ENCODE results near the gene VASP.

The VASP gene

DNA sequence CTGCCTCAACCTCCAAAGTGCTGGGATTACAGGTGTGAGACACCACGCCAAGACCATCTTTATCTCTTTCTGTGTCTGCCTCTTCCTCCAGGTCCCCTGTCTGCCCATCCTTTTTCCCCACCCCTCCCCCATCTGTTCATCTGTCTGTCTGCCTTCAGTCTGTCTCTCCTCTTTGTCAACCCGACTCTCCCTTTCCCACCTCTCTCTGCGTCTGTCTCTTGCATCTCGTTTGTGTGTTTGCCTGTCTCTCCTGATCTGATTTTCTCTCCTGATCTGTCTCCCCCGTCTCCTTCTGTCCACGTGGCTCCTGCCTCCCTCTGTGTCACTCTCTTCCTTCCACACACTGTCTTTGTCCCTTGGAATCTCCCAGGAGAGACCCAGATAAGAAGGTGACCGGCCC, 10.0 kb downstream of the VASP start:
- no peak for DNase-seq

DNA sequence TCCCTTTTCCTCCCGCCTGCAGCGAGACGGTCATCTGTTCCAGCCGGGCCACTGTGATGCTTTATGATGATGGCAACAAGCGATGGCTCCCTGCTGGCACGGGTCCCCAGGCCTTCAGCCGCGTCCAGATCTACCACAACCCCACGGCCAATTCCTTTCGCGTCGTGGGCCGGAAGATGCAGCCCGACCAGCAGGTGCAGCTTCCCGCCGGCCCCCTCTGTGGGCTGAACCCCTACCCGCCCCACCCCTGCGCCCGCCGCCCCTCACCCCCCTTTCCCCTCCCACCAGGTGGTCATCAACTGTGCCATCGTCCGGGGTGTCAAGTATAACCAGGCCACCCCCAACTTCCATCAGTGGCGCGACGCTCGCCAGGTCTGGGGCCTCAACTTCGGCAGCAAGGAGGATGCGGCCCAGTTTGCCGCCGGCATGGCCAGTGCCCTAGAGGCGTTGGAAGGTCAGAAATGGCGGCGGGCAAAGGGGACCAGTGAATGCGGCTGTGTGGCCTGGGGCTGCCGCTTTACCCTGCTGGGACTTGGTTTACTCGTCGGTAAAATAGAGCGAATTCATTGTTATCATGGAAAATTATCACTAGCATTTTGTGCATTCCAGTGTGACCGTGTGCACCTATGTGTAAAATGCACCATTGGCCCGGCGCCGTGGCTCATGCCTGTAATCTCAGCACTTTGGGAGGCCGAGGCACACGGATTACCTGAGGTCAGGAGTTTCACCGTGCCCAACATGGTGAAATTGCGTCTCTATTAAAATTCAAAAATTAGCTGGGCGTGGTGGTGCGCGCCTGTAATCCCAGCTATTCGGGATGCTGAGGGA, 10.6 kb downstream of the VASP start:
- no peak for DNase-seq

DNA sequence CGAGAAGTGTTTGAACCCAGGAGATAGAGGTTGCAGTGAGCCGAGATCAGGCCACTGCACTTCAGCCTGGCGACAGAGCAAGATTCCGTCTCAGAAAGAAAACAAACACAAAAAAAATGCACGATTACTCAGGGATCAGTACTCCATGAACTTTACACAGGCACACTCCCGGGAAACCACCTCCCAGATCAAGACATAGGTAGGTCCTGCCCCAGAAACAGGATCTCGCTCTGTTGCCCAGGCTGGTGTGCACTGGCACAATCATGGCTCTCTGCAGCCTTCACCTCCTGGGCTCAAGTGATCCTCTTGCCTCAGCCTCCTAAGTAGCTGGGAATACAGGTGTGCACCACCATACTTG, 11.2 kb downstream of the VASP start:
- no peak for DNase-seq

DNA sequence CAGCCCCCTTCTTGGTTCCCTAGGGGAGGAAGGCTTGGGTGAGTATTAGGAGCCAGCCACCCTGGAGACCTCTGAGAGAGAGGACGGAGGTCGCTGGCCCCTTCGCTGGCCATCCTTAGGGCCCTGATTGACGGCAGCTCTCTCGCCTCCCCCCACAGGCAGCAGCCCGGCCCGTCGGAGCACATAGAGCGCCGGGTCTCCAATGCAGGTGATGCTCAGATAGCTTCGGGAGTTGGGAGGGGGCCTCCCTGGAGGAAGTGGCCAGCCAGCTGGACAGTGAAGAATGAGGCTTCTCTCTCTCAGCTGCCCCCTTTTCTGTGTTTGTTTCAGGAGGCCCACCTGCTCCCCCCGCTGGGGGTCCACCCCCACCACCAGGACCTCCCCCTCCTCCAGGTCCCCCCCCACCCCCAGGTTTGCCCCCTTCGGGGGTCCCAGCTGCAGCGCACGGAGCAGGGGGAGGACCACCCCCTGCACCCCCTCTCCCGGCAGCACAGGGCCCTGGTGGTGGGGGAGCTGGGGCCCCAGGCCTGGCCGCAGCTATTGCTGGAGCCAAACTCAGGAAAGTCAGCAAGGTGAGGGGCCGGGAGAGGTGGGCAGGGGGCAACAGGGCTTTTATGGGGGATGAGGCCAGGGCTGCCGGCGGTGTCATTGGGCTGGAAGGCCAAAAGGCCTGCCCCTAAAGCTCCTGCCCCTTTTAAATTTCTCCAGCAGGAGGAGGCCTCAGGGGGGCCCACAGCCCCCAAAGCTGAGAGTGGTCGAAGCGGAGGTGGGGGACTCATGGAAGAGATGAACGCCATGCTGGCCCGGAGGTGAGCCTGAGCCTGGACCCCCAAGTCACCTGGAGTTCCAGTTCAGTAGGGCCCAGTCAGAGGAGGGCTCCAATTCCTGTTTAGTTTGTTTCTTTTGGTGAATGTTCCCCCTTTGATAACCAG, 15.0 kb downstream of the VASP start:
- DNase-seq: no peak

DNA sequence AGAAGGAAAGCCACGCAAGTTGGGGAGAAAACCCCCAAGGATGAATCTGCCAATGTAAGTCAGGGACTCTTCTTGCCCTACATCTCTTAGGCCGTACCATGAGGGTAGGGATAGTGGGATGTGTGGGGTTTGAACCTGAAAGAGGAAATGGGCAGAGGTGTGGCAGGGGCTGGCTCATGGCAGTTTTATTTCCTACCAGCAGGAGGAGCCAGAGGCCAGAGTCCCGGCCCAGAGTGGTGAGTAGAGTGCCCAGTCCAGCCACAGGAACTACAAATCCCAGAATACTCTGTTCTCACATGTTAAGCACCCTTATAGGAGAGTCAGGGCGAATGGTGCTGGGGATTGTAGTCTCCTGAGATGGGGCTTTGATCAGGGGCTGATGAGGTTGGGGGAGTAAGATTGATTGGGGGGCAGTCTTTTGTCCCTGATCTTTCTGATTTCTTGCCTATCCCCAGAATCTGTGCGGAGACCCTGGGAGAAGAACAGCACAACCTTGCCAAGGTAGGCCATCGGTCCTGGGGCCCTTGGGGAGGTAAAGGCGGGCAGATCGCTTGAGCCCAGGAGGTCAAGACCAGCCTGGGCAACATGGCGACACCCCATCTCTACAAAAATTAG, 16.5 kb downstream of the VASP start:
- peak; percentile 79 to 85 for DNase-seq

DNA sequence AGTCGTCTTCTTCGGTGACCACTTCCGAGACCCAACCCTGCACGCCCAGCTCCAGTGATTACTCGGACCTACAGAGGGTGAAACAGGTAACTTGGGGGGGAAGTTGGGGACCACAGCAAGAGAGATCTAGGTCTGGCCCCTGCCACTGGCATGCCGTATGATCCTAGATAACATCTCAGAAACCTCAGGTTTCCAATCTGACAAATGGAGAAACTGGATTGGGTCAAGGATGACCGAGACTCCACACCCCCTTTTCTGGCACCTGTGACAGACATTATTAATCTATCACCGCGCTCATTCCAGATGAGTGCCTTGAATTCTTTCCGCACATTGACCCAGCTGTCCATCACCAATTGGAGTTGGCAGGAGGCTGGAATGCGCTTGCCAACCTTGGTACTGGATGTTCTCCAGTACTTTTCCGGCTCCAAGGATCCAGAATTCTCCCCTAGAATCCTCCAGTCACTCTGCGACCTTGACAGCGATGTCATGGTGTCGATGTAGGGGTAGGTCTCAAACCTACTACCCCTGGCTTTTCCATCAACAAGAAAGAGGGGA, 17.4 kb downstream of the VASP start:
- DNase-seq: no peak

DNA sequence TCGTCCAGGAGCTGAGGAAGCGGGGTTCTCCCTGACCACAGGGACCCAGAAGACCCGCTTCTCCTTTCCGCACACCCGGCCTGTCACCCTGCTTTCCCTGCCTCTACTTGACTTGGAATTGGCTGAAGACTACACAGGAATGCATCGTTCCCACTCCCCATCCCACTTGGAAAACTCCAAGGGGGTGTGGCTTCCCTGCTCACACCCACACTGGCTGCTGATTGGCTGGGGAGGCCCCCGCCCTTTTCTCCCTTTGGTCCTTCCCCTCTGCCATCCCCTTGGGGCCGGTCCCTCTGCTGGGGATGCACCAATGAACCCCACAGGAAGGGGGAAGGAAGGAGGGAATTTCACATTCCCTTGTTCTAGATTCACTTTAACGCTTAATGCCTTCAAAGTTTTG, 18.9 kb downstream of the VASP start:
- peak; percentile 46 to 58 for DNase-seq

DNA sequence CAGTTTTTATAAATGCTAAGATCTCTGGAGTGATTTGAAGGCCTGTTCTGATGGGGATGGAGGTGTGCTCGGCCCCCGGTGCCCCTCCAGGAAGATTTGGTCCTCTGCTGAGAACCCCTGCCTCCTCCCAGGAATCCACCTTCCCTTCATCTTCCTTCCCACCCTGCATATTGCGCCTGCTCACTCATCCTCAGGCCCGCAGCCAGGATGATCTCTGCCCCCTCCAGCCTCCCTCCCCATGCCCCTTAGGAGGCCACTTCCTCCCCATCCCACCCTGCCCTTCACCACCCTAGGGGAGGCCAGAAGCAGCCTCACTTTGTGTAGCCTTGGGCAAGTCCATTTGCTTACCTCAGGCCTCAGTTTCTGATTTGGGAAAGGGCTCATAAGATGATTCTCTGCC, 19.7 kb downstream of the VASP start:
- DNase-seq: no peak

DNA sequence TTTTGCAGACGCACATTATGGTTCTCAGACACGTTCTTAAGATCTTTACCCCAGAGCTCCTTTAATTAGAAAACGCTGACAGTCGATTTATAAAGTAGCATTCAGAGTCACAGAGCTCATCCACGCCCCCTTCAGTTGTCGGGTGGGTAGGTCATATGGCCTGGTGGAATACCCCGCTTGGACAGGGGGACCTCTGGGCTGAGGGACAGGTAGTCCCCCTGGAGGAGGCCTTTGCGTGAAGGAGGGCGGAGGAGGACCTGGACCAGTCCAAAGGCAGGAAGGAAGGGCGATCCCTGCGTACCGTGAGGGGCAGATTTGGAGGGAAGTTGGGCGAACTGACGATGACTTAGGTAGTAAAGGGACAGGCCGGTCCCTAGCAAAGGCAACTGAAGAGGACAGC, 20.5 kb downstream of the VASP start:
- no peak for DNase-seq

DNA sequence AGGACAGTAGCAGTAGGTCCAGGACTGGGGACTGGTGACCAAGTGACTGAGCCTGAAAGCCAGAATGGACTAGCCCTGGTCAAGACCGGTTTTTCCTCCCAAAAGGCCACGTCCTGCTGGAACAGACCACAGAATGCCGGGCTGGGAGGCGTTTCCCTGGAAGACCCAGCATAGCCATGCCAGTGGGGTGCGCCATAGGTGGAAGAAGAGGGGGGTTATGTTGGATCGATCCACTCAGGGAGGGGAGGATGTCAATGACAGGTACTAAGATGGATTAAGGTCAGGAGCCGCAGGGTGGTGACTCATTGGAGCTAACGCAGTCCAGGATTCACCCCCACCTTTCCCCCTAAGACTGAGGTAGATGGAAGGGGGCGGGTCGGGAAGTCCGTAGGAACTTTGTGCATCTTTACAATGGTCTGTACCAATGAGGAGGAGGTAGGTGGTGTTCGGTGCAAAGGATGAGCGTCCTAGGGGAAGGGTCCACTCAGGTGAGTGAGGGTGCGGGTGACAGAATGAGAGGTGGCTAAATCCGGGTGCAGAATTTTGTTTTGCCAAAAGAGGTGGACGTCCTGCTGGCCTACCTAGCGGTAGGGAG, 21.0 kb downstream of the VASP start:
- no peak for DNase-seq

DNA sequence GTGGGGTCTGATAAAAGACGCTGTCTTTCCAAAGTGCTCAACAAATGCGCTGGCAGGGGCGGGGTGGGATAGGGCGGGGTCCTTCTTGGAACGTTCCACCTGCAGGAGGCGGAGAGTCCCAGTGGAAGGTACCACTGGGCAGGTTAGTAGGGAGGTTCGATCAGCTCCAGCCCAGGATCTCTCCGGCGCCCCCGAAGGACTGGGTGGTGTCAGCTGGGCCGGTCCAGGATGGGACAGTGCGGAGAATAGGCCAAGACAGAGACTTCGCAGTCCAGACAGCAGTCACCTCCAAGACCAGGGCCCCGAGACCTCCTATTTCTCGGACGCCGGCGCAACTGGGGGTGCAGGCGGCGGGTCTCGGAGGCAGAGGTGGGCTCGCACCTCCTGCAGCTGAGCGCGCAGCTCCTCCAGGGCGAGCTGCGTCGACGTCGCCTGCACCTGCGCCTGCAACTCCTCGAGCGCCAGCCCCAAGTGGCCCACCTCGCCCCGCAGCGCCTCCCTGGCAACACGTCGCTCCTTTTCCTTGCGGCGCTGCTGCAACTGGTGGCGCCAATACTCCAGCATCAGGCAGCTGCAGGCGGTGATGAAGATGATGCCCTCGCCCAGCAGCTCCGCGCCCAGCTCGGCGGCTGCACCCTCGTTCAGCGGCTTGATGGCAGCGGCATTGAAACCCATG, 21.6 kb downstream of the VASP start:
- DNase-seq: peak in 1 of 2 experiments; percentile 28

DNA sequence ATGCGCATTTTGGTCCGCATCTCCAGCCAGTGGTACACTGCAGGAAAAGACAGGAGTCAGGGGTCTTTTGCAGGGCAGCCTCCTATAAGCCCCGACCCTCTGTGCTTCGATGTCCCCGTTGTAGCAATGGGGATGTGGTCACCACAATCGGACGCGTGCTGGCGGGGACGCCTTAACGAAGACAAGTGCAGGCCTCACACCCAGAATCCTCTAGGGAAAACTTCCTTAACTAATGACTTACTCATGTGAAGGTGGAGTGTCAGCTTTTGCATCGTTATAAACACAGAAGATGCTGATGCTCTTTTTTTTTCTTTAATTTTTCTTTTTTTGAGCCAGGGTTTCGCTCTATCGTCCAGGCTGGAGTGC, 22.1 kb downstream of the VASP start:
- no peak for DNase-seq

DNA sequence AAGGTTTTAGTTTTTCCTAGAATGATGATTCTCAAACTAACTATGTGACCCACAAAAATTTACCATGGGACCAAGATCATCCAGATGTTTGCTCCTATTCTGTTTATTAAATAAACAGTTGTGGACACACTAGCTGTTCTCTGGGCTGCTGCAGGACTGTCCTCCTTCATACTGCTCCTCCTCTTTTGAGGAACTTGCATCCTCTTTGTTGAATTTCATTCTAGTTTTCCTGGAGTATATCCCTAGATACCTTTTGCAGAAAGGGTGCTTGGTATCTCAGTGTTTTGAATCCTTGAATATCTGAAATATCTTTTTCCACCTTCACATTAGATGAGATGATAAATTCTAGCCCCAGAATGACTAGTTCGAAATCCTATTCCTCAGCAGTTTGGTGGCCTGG, 24.1 kb downstream of the VASP start:
- DNase-seq: no peak

DNA sequence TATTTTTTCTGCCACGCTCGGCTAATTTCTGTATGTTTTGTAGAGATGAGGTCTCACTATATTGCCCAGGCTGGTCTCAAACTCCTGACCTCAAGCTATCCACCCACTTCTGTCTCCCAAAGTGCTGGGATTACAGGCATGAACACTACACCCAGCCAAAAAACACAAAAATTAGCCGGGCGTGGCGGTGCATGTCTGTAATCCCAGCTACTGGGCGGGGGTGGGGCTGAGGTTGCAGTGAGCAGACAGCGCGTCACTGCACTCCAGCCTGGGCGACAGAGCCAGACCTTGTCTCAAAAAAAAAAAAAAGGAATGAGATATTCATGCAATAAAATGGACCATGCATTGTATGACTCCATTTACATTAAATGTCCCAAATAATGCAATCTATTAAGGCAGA, 32.2 kb downstream of the VASP start:
- DNase-seq: no peak

DNA sequence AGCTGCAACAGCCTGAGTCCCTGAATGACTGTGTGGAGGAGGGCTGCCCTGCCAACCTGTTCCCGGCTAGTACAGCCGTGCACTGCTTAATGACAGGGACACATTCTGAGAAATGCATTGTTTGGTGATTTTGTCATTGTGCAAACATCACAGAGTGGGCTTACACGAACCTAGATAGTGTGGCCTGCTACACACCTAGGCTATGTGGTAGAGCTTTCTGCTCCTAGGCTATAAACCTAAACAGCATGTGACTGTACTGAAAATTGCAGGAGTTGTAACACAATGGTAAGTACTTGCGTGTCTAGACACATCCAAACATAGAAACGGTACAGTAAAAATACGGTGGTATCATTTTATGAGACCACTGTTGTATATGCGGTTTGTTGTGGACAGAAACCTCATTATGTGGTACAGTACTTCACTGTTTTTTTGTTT, 35.0 kb downstream of the VASP start:
- DNase-seq: no peak

DNA sequence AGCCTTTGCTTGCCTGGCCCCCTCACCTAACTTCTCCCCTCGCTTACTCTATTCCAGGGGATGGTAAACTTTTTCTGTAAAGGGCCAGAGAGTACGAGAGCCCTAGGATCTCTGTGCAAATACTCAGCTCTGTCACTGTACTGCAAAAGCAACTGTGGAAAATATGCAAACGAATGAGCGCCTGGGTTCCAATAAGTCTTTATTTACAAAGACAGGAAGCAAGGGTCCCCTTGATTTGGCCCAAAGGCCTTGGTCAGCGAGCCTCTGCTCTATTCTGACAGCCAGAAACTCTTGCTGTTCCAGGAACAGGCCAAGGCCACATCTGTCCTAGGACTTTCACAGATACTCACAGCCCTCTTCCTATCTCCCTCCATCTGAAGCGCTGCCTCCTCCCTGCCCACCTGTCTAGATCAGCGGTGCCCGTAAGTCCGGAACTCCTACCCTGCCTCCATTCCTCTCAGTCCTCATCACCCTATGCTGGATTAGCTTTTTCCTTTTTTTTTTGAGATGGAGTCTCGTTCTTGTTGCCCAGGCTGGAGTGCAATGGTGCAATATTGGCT, 40.0 kb downstream of the VASP start:
- DNase-seq: no peak

DNA sequence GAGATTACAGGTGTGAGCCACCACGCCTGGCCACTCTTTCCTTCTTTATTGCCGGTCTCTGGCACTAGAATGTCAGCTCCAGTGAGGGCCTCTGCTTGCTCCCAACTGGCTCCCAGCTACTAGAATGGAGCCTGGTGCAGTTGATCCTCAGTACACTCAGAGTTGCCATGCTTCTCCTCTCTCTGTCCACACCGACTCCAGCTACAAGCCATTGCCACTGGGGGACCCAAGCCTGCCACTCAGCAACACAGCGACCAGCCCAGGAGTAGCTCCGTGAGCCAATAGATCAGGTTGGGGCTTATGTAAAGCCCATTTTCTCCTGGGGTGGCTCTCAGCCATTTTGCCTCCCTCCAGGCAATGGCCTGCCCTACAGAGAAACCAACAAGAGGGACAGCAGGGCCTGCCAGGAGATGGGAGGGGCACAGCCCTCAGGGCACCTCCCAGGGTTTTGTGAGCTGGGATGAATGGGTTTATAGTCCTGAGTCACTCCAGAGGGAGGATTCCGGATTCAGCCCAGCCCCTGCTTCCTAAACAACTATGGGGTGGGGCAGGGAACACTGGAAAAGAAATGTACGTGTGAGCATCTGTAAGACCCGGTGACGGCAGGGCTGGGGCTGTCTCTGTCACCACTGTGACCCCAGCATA, 40.8 kb downstream of the VASP start:
- DNase-seq: peak in 1 of 2 experiments; percentile 5

DNA sequence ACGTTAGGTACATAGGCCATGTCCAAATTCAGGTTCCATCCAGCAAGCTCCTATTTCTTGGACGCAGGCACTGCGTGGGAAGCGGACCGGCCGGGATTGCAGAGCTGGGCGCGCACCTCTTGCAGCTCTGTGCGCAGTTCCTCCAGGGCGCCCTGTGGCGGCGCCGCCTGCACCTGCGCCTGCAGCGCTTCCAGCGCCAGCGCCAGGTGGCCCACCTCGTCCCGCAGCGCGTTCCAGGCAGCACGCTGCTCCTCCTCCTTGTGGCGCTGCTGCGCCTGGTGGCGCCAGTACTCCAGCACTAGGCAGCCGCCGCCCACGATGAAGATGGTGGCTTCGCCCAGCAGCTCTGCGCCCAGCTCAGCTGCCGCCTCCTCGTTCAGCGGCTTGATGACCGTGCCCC, 46.2 kb downstream of the VASP start:
- DNase-seq: no peak

DNA sequence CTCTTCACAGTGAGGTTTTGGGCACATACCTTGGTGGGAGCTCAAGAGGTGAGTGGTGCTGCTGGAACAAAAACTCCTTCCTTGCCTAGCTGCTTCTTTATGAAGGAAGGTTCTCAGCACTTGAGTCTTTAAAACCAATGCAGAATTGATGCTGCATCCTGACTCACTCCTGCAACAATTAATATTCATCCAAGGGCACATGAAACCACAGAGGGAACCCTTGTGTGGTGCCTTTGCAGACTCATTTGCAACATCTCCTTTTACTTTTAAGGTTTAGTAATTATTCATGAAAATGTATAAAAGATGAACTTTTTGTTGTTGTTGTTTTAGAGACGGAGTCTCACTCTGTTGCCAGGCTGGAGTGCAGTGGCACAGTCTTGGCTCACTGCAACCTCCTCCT, 47.2 kb downstream of the VASP start:
- no peak for DNase-seq

DNA sequence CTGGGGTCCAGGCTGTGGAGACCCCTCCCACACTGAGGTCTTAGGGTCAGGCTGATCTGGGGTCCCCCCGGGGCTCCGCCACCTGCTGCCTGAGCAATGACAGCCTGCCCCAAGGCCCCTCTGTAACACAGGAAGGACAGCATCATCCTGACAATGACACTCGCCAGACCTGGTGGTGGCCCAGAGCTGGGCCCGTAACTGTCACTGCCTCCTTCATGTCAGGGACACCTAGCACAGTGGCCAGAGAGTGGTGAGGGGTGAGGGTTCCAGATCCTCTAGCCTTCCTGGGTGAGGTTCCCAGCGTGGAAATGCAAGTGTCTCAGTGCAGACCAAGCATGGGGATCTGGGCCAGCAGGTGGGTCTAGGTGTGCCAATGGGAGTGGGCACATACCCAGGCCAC, 49.6 kb downstream of the VASP start:
- DNase-seq: no peak

DNA sequence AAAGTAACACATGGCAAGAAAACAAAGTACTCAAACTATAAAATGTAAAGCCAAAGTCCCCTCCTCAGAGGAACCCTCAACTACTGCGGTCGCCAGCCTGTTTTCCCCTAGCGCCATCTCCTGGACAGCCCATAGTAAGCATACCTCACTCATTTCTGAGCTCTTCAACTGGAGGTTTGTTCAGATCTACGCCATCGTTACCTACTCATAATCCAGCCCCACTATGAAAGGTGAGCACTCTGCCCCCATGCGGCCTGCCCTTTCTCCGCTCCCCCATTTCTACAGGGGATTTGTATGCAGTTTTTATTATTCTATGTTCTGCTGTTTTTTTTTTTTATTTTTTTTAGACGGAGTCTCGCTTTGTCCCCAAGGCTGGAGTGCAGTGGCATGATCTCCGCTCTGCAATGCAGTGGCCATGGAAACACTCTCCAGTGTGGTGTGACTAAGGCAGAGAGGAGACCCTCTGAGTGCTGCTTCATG, 51.2 kb downstream of the VASP start:
- DNase-seq: peak in 1 of 2 experiments; percentile 12
